Measurements from ENCODE around the gene EDN2.

Gene EDN2

DNA sequence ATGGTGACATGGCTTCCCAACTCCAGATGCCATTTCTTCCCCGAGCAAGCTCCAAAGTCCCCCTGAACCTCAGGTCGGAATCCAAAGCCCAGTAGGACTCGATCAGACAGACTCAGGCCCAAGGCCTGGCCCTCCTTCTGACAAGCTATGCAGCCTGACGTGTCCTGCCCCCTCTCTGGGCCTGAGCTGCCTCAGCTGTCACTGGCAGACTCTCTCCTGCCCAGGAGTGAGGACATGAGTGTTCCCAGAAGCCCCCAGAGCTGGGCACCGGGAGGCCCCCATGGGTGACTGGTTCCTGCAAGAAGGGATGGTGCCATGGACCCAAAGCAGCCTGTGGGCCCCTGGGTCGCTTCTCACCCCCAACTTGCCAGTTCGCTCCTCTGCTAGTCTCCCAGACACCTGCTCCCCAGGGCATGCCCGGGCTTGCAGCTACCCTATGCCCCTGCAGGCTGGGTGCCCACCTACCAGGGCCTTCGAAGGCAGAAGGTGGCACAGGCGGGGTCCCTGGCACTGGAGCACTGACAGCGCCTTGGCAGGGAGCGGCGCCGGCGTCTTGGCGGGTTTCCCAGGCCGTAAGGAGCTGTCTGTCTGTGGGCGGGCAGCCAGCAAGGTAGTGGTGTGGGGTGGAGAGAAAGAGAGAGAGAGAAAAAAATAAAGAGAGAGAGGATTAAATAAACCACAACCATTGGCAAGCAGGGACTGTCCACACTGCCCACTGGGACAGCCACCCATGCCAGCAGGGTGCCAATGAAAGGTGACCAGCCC lies 2.3 kb downstream of the EDN2 start:
- DNase-seq = peak; percentile 54

DNA sequence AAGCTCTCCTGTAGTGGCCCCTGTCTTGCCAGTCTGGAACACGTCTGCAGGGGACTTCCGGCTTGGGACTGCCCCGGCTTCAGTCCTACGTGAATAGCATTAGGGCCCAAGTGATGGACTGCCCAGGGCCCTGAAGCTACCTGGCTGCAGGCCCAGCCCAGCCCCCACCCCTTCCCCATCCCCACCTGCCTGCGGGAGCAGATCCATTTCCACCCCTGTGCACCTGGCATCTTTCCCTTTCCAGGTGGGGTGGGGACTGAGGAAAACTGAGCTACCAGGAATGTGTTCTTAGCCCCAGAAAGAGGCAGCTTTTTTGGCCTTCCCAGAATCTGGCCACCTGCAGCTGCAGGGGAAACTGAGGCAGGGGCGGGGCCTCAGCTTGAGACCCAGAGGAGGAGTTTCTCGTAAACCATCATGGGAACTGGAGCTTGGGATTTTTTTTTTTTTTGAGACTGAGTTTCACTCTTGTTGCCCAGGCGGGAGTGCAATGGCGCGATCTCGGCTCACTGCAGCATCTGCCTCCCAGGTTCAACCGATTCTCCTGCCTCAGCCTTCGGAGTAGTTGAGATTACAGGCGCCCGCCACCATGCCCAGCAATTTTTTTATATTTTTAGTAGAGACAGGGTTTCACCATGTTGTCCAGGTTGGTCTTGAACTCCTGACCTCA lies 3.2 kb downstream of the EDN2 start:
- no peak for DNase-seq

DNA sequence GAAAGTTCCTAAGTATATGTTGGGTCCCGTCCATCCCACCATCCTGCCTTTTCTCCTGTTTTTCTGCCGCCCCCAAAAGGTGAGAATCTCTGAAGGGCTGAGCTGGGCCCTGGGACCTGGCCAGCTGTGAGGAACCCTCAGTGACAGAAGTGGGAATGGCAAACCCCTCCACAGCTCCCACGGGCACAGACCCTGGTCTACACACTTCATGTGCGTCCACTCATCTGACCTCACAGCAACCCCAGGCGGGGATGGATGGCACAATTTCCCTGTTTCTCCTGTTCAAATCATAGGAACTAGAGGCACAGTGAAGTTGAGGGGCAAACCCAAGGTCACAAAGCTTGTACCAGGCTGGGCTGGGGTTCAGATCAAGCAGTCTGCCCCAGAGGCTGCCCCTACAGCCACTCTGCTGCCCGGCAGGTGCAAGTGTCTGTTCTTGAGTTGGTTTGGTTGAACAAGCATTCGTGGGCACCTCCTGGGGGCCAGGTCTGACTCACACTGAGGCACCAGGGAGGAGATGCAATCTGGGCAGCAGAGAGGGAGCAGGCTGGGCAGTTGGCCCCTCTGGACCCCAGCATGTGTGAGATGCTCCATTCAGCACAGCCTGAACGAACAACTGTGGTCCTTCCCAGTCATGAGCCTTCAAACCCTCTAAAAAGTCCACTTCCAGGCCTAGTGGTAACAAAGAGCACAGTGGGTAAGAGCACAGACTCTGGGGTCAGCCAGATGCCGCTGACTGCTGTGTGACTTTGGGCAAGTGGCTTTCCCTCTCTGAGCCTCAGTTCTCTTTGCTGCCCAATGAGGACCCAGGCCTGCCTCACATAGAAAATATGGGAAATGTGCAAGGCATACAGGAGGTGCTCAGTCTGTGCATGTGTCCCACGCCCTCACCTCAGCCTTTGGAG lies 4.0 kb downstream of the EDN2 start:
- DNase-seq = no peak

DNA sequence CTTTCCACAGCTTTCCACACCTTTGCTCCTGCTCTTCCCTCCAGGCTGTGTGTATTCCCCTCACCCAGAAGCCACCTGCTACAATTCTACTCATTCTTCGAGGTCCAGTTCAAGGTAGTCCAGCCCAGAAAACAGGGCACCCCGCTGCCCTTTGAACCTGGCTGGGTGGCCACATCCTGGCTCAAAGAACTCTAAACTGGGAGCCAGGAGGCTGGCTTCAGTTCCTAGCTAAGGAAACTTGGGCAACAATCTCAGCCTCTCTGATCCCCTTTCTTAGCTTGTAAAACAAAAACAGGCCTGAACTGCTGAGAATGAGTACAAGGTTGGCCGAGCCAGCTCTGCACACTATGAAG lies 4.7 kb downstream of the EDN2 start:
- DNase-seq = no peak

DNA sequence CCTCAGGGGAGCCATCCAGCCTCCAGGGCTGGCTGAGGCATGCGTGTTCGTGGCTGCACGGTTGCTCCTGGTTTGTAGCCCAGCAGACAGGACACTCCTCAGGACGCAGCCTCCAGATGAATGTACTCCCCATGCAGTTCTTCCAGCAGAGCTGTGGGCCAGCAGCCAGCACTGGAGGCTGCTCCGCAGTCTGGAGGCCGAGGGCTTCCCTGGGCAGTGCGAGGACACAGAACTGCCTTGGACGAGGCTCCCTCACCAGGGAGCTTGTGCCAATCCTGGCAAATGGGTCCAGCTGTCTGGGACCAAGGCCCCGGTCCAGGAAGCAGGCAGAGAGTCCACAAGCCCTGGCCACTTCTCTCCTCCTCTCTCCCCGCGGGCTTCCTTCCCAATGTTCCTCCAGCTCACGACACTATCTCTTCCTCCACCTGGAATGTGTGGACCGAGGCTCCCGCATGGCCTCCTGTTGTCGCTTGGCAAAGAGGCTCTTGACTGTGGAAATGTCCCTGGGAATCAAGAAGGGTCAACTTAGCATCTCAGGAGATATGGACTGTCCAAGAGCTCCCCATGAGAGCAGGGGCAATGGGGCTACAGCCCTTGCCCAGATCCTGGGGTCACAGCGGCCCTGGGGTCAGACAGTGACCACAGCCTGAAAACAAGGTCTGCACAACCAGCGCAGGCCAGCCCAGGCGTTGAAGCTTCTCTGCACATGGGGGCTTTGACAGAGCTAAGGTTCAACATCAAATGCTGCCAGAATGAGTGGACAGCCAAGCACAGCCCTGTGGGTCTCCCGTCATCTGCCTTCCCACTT lies 5.3 kb downstream of the EDN2 start:
- DNase-seq = no peak

DNA sequence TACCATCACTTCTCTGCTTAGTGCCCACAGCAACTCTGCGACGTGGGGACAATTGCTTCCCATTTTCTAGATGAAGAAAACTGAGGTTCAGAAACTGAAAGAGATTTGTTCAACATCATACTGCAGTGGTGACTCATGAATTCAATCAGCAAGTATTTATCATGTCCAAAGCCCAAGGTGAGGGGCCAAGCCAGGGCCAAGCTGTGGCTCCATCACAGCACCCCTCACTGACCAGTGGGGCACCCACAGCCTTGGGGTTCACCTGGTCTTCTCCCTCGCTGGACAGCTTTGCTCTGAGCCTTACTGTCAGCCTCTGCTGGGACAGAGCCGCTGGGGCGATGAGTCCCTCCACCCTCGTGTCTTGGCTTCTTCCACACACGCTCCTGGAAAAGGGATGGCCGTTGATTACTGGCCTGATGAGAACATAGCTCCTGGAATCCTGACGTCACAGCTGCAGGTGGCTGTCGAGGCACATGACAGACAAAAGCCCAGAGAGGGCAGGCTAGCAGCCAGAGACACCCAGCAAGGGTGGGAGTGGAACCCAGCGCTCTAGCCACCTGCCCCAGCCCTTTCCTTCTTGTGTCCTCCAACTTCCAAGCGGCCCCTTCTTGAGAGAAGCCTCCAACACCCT lies 6.2 kb downstream of the EDN2 start:
- DNase-seq = no peak

DNA sequence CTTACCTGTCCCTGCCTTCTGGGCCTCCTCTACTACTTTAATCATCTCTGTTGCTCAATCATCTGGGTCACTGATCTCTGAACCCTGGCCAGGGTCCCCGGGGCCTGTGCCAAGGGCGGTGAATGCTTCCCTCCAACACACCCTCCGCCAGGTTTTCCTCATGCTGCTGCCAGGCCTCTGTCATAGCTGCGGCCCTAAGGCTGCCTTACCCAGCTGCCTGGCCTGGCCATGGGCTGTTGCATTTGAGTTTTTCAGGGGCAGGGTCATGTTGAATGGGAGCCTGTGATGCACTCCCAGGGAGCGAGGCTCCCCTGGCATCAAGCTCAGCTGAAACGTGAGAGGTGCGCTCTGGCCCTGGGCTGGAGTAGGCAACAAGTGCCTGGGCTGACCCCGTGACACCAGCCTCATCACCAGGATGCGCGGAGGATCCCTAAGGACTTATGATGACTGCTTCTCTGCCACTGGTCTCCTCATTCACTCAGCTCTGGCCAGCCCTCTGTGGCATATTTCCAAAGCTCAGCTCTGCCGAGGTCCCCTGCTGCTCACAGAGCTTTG lies 7.6 kb downstream of the EDN2 start:
- DNase-seq = no peak

DNA sequence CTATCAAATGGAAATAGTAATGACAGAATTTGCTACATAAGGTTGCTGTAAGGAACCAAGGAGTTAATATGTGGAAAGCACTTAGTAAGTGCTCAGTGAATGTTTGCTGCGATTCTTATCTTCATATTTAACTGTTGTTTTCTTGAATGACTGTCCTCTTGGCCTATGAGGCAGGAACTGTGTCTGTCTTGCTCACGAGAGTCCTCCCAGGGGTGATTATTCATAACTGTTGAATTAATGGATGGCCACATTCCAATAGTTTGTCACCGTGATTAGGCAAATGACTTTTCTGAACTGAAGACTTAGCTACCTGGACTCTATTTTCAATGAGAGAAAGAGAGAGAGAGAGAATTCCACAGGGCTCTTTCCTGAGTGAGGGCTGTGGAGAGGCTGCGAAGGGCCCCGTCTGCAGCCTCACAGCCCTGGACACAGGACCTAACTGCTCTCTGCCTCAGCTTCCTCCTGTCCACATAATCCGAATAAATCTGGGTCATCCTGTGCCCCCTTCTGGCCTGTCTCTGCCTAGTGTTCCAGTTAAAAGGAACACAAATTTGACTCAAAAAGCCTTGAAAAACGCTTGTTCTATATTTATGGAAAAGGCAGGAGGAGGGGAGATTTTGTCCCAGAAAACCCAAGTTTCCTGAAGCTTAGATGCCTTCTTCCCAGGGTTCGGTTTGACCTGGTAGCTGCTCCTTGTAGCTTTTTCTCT lies 8.5 kb downstream of the EDN2 start:
- no peak for DNase-seq

DNA sequence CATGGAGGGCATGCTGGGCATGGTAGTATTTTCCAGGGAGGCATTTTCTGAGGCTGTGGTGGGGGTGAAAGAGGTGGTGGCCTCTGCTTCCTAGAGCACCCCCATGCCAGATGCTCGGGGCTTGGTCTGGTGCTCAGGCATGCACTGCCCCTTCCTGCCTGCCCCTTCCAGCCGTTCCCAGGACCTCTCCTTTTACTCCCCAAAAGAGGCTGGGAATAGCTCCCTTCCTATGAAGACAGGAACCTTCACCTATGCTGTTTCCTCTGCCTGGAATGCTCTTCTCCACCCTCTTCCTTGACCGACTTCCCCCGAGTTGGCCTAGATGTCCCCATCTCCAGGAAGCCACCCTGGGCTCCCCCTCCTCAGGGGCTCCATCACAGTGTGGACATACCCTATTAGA lies 9.1 kb downstream of the EDN2 start:
- no peak for DNase-seq

DNA sequence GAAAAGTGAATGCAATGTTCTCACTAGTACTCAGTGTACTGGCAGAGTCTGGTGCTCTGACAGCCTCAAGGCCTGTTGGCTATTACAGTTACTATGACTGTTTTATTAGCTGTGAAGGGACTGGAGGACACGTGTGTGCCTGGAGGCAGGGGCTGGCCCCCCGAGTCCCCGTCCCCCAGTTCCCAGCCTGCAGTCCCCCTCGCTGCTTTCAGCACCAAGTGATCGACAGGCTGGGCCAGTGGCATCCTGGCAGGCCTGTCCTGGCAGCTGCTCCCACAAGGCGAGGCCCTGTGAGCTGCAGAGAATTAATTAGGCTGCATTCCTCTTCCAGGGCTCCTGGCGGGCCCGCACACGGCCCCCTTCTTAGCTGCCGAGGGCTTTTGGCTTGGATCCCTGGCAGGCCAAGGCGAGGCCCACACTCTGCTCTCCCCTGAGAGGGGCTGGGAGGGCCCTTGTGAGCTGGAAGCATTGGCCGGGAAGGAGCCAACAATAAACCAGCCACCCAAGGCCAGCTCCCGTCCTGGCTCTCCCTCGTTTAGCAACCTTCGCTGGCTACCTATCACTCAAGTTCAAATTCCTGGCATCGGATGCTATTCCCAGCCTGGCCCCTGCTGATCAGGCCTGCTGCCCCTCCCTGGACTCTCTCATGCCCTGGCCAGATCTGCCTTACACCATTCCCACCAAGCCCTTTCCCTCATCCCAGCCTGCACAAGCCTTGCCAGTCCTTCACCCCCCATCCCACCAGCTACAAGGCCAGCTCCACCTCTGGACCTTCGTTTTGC lies 9.8 kb downstream of the EDN2 start:
- peak; percentile 59 for DNase-seq

DNA sequence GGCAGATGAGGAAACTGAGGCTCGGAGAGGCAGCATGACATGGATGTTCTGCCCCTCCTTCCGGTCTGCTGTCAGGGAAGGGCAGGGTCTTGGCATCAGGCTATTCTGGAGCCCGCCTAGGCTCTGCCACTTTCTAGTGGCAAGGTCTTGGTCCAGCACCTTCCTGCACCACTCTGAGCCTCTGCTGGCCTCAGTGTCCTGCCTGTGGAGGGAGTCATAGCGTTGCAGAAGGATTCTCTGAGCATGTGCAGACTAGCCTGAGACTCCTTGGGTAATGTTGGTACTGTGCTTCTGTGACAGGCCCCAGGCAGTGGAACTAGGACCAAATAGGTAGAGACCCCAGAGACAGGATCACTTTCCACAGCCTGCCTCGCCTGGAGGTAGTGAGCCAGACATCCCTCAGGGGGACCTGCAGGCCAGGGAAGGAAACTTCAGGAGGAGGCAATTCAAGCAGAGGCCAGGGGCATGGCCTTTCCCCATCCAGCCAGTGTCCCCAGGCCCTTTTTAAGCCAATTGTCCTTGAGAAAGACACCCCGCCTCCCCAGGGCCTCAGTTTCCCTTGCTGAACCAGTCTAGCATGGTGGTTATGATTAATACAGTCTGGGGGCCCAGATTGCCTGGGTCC lies 10.6 kb downstream of the EDN2 start:
- no peak for DNase-seq

DNA sequence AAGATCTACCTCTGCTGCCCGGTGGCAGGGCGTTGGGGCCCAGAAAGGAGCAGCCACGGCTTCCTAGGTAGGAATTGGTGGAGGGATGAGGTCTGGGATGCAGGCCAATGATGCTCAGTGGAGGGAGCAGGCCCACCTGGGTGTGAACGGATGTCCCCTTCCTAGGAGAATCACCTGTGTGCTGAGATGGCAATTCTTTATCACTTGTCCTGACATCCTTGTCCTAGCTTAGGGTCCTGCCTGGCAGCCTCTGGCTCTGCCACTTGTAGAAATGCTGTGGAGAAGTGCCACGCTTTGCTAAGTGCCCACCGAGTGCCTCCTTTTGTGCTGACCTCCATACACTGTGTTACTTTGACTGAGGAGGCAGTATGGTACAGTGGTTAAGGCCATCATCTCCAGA lies 12.8 kb downstream of the EDN2 start:
- no peak for DNase-seq

DNA sequence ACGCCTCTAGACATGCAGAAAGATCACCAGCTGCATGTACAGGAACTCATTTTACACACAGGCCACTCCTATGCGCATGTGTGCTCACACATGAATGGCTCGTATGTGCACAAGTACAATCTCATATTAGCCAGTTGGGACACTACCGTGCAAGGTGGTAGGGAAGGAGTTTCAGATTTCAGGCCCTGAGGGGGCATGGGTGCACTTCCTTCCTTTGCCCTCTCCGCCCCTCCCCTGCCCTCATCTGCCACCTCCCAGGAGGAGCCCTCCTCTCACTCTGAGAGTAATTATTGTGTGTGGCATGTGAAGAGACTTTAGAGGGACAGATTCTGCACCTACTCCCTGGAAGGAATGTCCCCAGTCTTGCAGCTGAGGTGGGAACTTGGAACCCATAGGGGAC lies 14.8 kb downstream of the EDN2 start:
- DNase-seq = no peak

DNA sequence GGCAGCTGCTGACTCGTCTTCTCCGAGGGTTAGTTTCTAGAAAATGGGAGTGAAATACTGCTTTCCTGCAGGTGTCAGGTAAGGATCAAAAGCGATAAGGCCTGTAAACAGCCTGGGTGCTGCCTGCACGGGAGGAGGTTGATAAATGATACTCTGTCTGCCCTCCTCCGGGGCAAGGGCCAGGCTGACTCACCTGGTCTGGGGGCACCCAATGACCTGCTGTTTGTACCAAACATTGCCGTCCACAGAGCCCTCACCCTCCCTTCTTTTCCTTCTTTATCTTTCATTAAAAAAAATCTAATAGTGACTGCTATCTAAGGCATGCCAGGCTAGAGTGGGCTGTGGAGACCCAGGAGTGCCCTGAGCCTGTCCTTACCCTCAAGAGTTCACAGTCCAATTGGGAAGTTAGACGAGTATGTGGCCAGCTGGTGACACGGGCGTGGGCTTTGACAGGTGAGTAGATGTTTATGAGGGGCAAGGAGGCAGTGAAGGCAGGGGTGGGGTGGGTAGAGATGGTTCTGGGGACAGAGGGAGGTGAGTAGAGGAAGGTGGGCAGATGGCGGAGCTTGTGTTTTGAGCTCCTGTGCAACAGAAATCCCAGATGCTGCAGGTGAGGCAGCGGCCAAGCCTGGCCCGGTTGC lies 16.2 kb downstream of the EDN2 start:
- DNase-seq = no peak

DNA sequence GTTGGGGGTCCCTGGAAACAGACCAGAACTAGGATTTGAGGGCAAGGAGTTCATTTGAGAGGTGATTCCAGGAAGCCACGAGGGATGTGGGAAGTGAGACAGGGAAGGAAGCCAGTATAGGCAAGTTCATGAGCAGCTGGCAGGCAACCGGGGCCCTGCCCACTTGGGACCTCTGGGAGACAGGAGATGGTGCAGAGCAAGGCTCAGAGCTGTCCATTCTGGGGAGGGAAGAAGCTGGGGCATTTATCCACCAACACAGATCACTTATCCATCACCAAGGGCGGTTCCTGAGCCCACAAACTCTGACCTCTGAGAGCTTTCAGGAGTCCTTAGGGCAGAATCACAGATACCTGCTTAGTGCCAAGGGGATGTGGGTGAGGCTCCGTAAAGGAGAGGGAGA lies 16.8 kb downstream of the EDN2 start:
- DNase-seq = no peak

DNA sequence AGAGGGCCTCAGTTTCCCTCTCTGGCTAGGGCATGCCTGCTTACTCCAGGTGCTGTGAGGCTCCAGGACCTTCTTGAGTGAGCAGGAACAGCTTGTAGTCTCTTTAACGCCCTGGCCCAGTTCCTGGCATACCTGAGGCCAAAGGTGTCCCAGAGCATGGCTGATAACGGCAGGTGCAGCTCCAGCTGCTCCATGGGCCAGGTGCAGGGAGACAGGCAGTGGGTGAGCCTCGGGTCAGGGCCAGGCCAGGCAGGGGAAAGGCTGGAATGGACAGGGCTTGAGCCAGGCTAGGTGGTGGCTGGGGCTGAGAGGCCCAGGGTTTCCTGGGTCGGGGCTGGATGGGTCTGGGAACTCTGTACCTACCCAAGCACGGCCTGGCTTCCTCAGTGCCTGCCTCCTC lies 18.3 kb downstream of the EDN2 start:
- DNase-seq = no peak

DNA sequence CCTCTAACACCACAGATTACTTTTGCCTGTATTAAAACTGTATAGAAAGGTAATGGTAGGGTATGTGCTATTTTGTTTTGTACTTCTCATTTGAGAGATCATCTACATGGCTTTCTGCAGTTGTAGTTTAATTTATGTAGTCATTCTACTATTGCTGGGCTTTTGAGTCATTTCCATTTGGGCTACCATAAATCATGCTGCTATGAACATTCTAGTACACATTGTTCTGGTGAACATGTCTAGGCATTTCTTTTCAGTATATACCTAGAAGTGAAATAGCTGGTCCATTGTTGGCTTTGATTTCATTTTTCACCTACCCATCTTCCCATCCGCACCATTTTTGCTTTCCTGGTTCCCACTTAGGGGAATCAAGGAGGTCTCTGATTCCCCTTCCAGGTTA lies 18.7 kb downstream of the EDN2 start:
- no peak for DNase-seq

DNA sequence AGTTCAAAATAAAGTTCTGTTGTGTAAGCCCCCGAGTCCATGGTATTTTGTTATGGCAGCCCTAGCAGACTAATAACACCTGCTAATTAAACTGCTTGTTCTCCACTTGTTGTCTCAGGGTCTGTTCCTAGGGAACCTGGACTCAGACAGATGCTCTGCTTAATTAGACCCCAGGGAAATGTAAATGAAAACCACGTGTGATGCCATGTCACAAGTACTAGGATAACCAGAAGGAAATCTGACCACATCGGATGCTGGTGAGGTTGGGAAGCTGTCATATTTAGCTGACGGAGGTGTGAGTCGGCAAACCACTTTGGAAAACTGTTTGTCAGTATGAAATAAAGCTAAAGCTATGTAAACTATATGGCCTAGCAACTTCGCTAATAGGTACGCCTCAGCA lies 19.6 kb downstream of the EDN2 start:
- no peak for DNase-seq

DNA sequence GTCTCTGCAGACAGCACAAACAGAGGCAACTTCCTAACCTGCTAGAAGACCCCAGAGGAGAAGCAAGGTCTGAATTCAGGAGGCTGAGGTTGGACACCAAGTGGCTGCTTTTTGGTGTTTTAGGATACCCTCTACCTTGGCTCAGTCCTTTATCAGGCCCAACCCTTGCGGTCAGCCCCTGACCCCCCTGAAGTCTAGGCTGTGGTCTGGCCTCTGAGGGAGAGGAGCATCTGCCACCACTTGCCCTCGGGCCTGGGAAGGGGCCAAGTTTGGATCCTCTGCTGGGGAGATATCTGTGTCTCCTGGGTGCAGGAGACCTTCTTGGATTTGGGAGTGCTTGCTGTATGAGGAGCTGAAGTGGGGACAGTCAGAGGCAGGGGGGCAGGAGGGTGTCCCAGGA lies 21.0 kb downstream of the EDN2 start:
- no peak for DNase-seq

DNA sequence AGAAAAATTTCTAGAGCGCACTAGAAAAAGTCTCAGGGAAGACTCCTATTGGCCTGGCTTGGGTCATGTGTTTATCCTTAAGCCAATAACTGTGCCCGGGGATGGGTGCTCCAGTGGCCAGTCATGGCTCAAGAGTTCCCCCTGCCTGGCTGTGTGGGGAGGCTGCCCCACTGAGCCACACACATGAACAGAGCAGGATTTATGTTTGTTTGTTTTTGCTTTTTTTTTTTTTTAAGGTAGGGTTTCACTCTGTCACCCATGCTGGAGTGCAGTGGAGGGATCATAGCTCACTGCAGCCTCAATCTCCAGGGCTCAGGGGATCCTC lies 21.8 kb downstream of the EDN2 start:
- DNase-seq = no peak
